ENCODE data around the gene ZNF629.

DNA sequence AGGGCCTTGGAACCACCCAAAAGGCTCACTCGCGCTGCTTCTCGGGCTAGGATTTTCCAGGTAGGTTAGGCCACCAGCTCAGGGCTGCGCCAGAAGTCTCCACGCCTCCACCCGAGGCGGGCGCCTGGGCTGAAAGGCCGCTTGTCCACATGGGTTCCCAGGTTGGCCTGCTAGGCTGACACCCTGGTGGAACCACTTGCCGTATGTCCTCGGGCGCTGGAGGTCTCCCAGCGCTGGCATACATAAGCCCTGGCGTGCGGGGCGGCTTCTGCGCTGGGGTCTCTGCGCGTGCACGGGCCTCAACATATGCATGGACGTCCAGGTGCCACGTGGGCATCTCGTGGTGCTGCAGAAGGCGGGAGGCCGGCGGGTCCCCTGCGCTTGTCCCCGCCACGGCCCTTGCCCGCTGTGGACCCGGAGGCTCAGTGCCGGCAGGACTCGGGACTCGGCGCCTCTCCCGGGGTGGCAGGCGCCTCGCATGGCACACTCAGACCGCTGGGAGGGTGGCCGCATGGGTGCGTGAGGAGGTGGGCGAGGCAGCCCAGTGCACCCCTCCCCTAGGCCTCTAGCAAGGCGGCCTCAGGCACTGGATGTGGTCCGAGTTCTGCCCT lies 47.2 kb upstream of the ZNF629 start:
- TF ChIP-seq, protein P1, sequence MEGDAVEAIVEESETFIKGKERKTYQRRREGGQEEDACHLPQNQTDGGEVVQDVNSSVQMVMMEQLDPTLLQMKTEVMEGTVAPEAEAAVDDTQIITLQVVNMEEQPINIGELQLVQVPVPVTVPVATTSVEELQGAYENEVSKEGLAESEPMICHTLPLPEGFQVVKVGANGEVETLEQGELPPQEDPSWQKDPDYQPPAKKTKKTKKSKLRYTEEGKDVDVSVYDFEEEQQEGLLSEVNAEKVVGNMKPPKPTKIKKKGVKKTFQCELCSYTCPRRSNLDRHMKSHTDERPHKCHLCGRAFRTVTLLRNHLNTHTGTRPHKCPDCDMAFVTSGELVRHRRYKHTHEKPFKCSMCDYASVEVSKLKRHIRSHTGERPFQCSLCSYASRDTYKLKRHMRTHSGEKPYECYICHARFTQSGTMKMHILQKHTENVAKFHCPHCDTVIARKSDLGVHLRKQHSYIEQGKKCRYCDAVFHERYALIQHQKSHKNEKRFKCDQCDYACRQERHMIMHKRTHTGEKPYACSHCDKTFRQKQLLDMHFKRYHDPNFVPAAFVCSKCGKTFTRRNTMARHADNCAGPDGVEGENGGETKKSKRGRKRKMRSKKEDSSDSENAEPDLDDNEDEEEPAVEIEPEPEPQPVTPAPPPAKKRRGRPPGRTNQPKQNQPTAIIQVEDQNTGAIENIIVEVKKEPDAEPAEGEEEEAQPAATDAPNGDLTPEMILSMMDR (conservative IDR thresholded peaks at IDR 0.05; ENCODE audit: low read depth, low read length) = no peak
- no peak for TF ChIP-seq EZH2 (IDR thresholded peaks at IDR 0.05; ENCODE audit: borderline replicate concordance, low read depth, low read length, poor library complexity, severe bottlenecking)

Measured in A673 (cell line).